Measurements from ENCODE around the gene COL4A5.

DNA sequence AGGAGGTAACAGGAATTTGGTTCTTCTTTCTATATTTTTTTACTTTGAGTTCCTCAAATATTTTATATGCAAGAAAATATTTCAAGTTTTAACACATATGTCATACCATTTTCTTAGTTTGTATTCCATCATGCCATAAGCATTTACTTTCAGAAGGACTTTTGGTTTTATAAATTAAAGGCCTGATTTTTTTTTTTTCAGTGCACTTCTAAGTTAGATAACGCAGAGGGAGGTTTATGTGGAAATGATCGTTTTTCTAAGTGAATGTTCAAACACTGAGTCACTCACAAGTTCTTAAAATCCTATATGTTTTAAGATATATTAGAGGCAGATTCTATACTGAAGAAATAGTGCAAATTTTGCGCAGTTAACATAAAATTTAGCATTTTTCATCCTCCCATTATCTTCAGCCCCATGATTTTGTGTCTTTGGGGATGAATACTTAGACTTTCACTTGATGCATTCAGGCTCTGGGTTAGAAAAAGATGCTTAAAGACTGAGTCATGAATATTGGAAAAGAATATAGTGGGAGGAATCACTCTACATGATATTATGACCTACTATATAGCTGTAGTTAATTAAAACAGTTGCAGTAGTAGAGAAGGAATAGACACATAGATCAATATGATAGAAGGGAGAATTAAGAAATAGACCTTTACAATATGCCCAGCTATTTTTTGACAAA lies 54.9 kb downstream of the COL4A5 start:
- TF ChIP-seq, protein P1, sequence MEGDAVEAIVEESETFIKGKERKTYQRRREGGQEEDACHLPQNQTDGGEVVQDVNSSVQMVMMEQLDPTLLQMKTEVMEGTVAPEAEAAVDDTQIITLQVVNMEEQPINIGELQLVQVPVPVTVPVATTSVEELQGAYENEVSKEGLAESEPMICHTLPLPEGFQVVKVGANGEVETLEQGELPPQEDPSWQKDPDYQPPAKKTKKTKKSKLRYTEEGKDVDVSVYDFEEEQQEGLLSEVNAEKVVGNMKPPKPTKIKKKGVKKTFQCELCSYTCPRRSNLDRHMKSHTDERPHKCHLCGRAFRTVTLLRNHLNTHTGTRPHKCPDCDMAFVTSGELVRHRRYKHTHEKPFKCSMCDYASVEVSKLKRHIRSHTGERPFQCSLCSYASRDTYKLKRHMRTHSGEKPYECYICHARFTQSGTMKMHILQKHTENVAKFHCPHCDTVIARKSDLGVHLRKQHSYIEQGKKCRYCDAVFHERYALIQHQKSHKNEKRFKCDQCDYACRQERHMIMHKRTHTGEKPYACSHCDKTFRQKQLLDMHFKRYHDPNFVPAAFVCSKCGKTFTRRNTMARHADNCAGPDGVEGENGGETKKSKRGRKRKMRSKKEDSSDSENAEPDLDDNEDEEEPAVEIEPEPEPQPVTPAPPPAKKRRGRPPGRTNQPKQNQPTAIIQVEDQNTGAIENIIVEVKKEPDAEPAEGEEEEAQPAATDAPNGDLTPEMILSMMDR (IDR thresholded peaks at IDR 0.05; ENCODE audit: insufficient read depth, low read length, poor library complexity, severe bottlenecking), result no peak
- no peak for TF ChIP-seq EZH2phosphoT487 (conservative IDR thresholded peaks at IDR 0.05; ENCODE audit: low read length)
